ENCODE results near the gene TNIK. TPM values are rescaled to one million over a fixed set of nuclear protein-coding genes. Genes with fewer than 3 reads are reported as not detected.

Gene TNIK
- total RNA-seq, 4 donors from 2014 or later: 30.3 to 39.0 (median 36.8) TPM

DNA sequence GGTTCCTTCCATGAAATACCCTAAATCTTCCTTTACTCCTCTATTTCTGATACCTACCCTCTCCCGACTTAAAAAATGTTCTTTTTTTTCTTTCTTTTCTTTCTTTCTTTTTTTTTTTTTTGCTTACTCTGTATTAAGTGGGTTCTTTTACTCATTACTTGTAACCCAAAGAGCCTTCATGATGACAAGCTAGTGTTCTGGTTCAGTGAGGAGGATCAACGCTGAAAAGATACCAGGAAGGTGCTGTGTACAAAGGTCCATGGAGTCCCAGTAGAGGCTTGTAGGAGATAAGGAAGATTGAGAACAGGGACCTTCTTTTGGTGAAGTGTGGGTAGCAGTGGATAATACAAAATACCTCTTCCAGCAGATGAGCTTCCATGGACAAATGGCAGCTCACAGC lies 369.9 kb downstream of the TNIK start:
- TF ChIP-seq POLR2AphosphoS5 (IDR thresholded peaks at IDR 0.05) (no peak), EP300 (IDR thresholded peaks at IDR 0.05) (no peak), CTCF (IDR thresholded peaks at IDR 0.05) (no peak), POLR2A (IDR thresholded peaks at IDR 0.05; ENCODE audit: low read depth) (no peak)
- H3K27ac ChIP-seq (replicated peaks in 1 of 4): peak overlapping the region in 2 of 4 donors; percentile 55 to 73
- no peaks in the 10 kb centered on the region for H3K27me3 ChIP-seq
- intact Hi-C loops (cut with DNase I): no loop called here
- DNase-seq (ENCODE audit: extremely low spot score): no peak
- H3K9me3 ChIP-seq: no peaks in the 10 kb centered on the region
- H3K36me3 ChIP-seq: peaks cover 0 to 10% (median 2%) of the 10 kb centered on the region in 4 donors
- H3K4me3 ChIP-seq: no peak overlapping the region
- H3K4me1 ChIP-seq: peaks cover 26 to 51% (median 41%) of the 10 kb centered on the region in 4 donors
- 95% methylated on average over 2 of the region's 2 CpGs for WGBS

- WGBS: 20% methylated on average over 2 of the region's 2 CpGs
- TF ChIP-seq POLR2AphosphoS5 (IDR thresholded peaks at IDR 0.05) (no peak), CTCF (IDR thresholded peaks at IDR 0.05) (no peak), EP300 (IDR thresholded peaks at IDR 0.05) (no peak), POLR2A (IDR thresholded peaks at IDR 0.05; ENCODE audit: low read depth) (no peak)
Measured at GRCh38 chr3:171088964-171089754, 371.0 kb downstream of the TNIK start.

DNA sequence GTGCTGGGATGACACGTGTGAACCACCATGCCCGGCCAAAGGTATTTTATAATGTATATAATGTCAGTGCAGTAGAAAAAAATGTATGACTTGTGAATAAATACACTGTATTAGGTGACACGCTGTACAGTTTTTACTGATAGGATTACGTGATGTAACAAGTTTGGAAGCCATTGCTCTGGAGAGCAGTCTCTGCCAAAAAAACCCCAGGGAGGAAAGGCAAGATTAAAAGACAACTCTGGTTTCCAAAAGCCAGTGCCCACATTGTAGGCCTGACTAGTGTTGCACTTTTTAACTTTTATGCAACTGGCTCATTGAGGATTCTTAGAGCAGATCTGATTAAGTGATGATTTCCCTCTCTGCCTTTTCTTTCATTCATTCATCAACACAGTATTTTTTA lies 371.7 kb downstream of the TNIK start:
- no peak overlapping the region for H3K4me3 ChIP-seq
- intact Hi-C loops (cut with DNase I): no loop called here
- no peak for DNase-seq (ENCODE audit: extremely low spot score)
- H3K4me1 ChIP-seq: peaks cover 26 to 49% (median 40%) of the 10 kb centered on the region in 4 donors
- WGBS: 59% methylated on average over 4 of the region's 4 CpGs
- H3K27ac ChIP-seq (replicated peaks in 1 of 4): peak overlapping the region in 2 of 4 donors; percentile 55 to 73
- peaks cover 0 to 29% (median 7%) of the 10 kb centered on the region in 4 donors for H3K36me3 ChIP-seq
- no peaks in the 10 kb centered on the region for H3K27me3 ChIP-seq
- H3K9me3 ChIP-seq: no peaks in the 10 kb centered on the region
- TF ChIP-seq CTCF (IDR thresholded peaks at IDR 0.05) (no peak), POLR2AphosphoS5 (IDR thresholded peaks at IDR 0.05) (no peak), POLR2A (IDR thresholded peaks at IDR 0.05; ENCODE audit: low read depth) (no peak), EP300 (IDR thresholded peaks at IDR 0.05) (no peak)

More at GRCh38 chr3:171088964-171089754, 371.0 kb downstream of the TNIK start:
- Histone ChIP-seq H3K27me3 (no peaks in the 10 kb centered on the region), H3K9me3 (no peaks in the 10 kb centered on the region), H3K4me3 (no peak overlapping the region), H3K4me1 (peaks cover 26 to 51% (median 41%) of the 10 kb centered on the region in 4 donors), H3K36me3 (peaks cover 0 to 22% (median 5%) of the 10 kb centered on the region in 4 donors), H3K27ac (replicated peaks in 1 of 4) (peak overlapping the region; percentile 16 to 73 (median 52))
- DNase-seq (ENCODE audit: extremely low spot score): no peak
- intact Hi-C loops (cut with DNase I): no loop called here

DNA sequence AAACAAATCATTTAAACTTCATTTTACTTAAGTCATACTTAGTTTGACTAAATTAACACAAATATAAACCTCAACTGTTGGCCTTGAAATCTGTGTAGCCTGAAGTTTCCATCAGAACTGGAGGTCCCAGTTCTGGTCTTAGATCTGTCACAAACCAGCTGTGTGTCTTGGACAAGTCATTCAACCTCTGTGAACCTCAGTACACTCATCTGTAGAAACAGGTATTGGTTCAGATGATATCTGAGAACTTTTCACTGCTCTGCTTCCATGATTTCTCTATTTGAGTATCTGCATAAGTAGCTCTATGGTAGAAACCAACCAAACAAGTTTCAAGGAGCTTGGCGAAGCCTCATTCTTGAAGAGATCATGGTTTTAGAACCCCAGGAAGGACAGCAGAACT lies 373.3 kb downstream of the TNIK start:
- H3K36me3 ChIP-seq: peaks cover 0 to 41% (median 11%) of the 10 kb centered on the region in 4 donors
- peaks cover 19 to 34% (median 25%) of the 10 kb centered on the region in 4 donors for H3K4me1 ChIP-seq
- TF ChIP-seq POLR2AphosphoS5 (IDR thresholded peaks at IDR 0.05): no peak
- no peak for TF ChIP-seq POLR2A (IDR thresholded peaks at IDR 0.05; ENCODE audit: low read depth)
- intact Hi-C loops (cut with DNase I): no loop called here
- 80% methylated on average over 1 of the region's 1 CpG for WGBS
- H3K27ac ChIP-seq (replicated peaks in 1 of 4): no peak overlapping the region
- no peak overlapping the region for H3K4me3 ChIP-seq
- DNase-seq (ENCODE audit: extremely low spot score): no peak
- no peaks in the 10 kb centered on the region for H3K9me3 ChIP-seq
- H3K27me3 ChIP-seq: no peaks in the 10 kb centered on the region

GRCh38 chr3:171077261-171077660 lies 382.9 kb downstream of the TNIK start:
- WGBS: 100% methylated on average over 2 of the region's 2 CpGs
- intact Hi-C loops (cut with DNase I): no loop called here
- H3K27me3 ChIP-seq: no peaks in the 10 kb centered on the region
- peaks cover 3 to 46% (median 13%) of the 10 kb centered on the region in 4 donors for H3K36me3 ChIP-seq
- H3K27ac ChIP-seq (replicated peaks in 1 of 4): no peak overlapping the region
- H3K4me1 ChIP-seq: no peaks in the 10 kb centered on the region
- H3K9me3 ChIP-seq: no peaks in the 10 kb centered on the region
- DNase-seq (ENCODE audit: extremely low spot score): no peak
- no peak overlapping the region for H3K4me3 ChIP-seq
- TF ChIP-seq POLR2AphosphoS5 (IDR thresholded peaks at IDR 0.05) (no peak), CTCF (IDR thresholded peaks at IDR 0.05) (no peak), POLR2A (IDR thresholded peaks at IDR 0.05; ENCODE audit: low read depth) (no peak), EP300 (IDR thresholded peaks at IDR 0.05) (no peak)

Measured in esophagus muscularis mucosa (tissue), 4 donors.